ENCODE measurements around the gene GAP43.

DNA sequence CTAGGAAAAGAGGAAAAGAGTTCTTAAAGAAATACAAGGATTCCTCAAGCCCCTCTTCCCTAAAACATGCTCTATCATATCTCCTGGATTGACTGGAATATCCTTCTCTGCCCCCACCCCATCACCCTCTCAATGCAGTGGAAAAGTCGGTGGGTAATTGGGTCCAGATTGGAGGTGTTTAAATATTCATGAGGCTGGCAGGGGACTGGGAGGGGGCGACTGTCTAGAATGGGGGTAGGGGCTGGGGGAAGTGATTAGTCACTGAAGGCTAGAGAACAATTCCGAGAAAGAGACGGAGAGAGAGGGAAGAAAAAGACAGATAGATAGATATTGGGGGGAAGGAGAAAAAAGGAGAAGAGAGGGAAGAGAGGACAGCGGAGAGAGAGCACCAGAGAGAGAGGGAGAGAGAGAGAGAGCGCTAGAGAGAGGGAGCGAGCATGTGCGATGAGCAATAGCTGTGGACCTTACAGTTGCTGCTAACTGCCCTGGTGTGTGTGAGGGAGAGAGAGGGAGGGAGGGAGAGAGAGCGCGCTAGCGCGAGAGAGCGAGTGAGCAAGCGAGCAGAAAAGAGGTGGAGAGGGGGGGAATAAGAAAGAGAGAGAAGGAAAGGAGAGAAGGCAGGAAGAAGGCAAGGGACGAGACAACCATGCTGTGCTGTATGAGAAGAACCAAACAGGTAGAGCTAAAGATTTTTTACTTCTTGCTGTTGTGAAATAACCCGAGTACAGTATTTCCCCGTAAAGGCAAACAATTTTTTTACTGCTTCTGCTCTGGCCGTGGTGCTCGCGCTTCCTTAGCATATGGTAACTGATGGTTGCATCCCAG is at the start of gene GAP43:
- TF ChIP-seq, protein P1, sequence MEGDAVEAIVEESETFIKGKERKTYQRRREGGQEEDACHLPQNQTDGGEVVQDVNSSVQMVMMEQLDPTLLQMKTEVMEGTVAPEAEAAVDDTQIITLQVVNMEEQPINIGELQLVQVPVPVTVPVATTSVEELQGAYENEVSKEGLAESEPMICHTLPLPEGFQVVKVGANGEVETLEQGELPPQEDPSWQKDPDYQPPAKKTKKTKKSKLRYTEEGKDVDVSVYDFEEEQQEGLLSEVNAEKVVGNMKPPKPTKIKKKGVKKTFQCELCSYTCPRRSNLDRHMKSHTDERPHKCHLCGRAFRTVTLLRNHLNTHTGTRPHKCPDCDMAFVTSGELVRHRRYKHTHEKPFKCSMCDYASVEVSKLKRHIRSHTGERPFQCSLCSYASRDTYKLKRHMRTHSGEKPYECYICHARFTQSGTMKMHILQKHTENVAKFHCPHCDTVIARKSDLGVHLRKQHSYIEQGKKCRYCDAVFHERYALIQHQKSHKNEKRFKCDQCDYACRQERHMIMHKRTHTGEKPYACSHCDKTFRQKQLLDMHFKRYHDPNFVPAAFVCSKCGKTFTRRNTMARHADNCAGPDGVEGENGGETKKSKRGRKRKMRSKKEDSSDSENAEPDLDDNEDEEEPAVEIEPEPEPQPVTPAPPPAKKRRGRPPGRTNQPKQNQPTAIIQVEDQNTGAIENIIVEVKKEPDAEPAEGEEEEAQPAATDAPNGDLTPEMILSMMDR (IDR thresholded peaks at IDR 0.05; ENCODE audit: insufficient read depth, low read depth, low read length): no peak
- TF ChIP-seq EZH2 (IDR thresholded peaks at IDR 0.05; ENCODE audit: insufficient read depth, low read length): no peak

All from astrocyte (in vitro differentiated cells and primary cell).